ENCODE measurements around the gene CFAP157.

Gene CFAP157

GRCh38 chr9:127676638-127677037 is 30.1 kb upstream of the CFAP157 start:
- TF ChIP-seq PAX5 (IDR thresholded peaks at IDR 0.05; ENCODE audit: insufficient read depth, low read length, severe bottlenecking) (no peak), SPI1 (IDR thresholded peaks at IDR 0.05; ENCODE audit: low read depth, low read length) (no peak), POLR2A (IDR thresholded peaks at IDR 0.05; ENCODE audit: low read depth, low read length) (no peak), TAF1 (IDR thresholded peaks at IDR 0.05; ENCODE audit: low read depth, low read length) (no peak), POLR2AphosphoS5 (IDR thresholded peaks at IDR 0.05; ENCODE audit: low read depth, low read length) (no peak), POU2F2 (IDR thresholded peaks at IDR 0.05; ENCODE audit: low read depth, low read length) (no peak)
- DNase-seq (ENCODE audit: insufficient read length, low spot score) = no peak
- no peak for FAIRE-seq

- FAIRE-seq (no peak), DNase-seq (ENCODE audit: insufficient read length, low spot score) (no peak)
- TF ChIP-seq POU2F2 (IDR thresholded peaks at IDR 0.05; ENCODE audit: low read depth, low read length) (no peak), POLR2A (IDR thresholded peaks at IDR 0.05; ENCODE audit: low read depth, low read length) (no peak), SPI1 (IDR thresholded peaks at IDR 0.05; ENCODE audit: low read depth, low read length) (no peak), PAX5 (IDR thresholded peaks at IDR 0.05; ENCODE audit: insufficient read depth, low read length, severe bottlenecking) (no peak), POLR2AphosphoS5 (IDR thresholded peaks at IDR 0.05; ENCODE audit: low read depth, low read length) (no peak), TAF1 (IDR thresholded peaks at IDR 0.05; ENCODE audit: low read depth, low read length) (no peak)
Measured at GRCh38 chr9:127679506-127679905, 27.3 kb upstream of the CFAP157 start.

- FAIRE-seq = no peak
- TF ChIP-seq TAF1 (IDR thresholded peaks at IDR 0.05; ENCODE audit: low read depth, low read length) (no peak), POU2F2 (IDR thresholded peaks at IDR 0.05; ENCODE audit: low read depth, low read length) (no peak), POLR2A (IDR thresholded peaks at IDR 0.05; ENCODE audit: low read depth, low read length) (no peak), SPI1 (IDR thresholded peaks at IDR 0.05; ENCODE audit: low read depth, low read length) (no peak), PAX5 (IDR thresholded peaks at IDR 0.05; ENCODE audit: insufficient read depth, low read length, severe bottlenecking) (no peak), POLR2AphosphoS5 (IDR thresholded peaks at IDR 0.05; ENCODE audit: low read depth, low read length) (no peak)
- DNase-seq (ENCODE audit: insufficient read length, low spot score) = no peak
Measured at GRCh38 chr9:127680226-127680625, 26.6 kb upstream of the CFAP157 start.

- FAIRE-seq = no peak
- no peak for DNase-seq (ENCODE audit: insufficient read length, low spot score)
- TF ChIP-seq POLR2A (IDR thresholded peaks at IDR 0.05; ENCODE audit: low read depth, low read length) = no peak
- no peak for TF ChIP-seq SPI1 (IDR thresholded peaks at IDR 0.05; ENCODE audit: low read depth, low read length)
- no peak for TF ChIP-seq POLR2AphosphoS5 (IDR thresholded peaks at IDR 0.05; ENCODE audit: low read depth, low read length)
Measured at GRCh38 chr9:127680846-127681245, 25.9 kb upstream of the CFAP157 start.

GRCh38 chr9:127682351-127683136 is 24.2 kb upstream of the CFAP157 start:
- FAIRE-seq = no peak
- no peak for DNase-seq (ENCODE audit: insufficient read length, low spot score)

GRCh38 chr9:127683723-127684122 is 23.1 kb upstream of the CFAP157 start:
- no peak for FAIRE-seq
- DNase-seq (ENCODE audit: insufficient read length, low spot score) = no peak
- TF ChIP-seq TAF1 (IDR thresholded peaks at IDR 0.05; ENCODE audit: low read depth, low read length) = no peak
- no peak for TF ChIP-seq SPI1 (IDR thresholded peaks at IDR 0.05; ENCODE audit: low read depth, low read length)
- TF ChIP-seq POLR2A (IDR thresholded peaks at IDR 0.05; ENCODE audit: low read depth, low read length) = no peak
- TF ChIP-seq POLR2AphosphoS5 (IDR thresholded peaks at IDR 0.05; ENCODE audit: low read depth, low read length) = no peak
- no peak for TF ChIP-seq PAX5 (IDR thresholded peaks at IDR 0.05; ENCODE audit: insufficient read depth, low read length, severe bottlenecking)
- TF ChIP-seq POU2F2 (IDR thresholded peaks at IDR 0.05; ENCODE audit: low read depth, low read length) = no peak

More at GRCh38 chr9:127682351-127683136, 24.2 kb upstream of the CFAP157 start:
- TF ChIP-seq PAX5 (IDR thresholded peaks at IDR 0.05; ENCODE audit: insufficient read depth, low read length, severe bottlenecking) (no peak), POU2F2 (IDR thresholded peaks at IDR 0.05; ENCODE audit: low read depth, low read length) (no peak), POLR2A (IDR thresholded peaks at IDR 0.05; ENCODE audit: low read depth, low read length) (no peak), SPI1 (IDR thresholded peaks at IDR 0.05; ENCODE audit: low read depth, low read length) (no peak)

GRCh38 chr9:127684576-127684975 is 22.2 kb upstream of the CFAP157 start:
- DNase-seq (ENCODE audit: insufficient read length, low spot score) = no peak
- FAIRE-seq = no peak
- TF ChIP-seq POU2F2 (IDR thresholded peaks at IDR 0.05; ENCODE audit: low read depth, low read length) (no peak), POLR2AphosphoS5 (IDR thresholded peaks at IDR 0.05; ENCODE audit: low read depth, low read length) (no peak), SPI1 (IDR thresholded peaks at IDR 0.05; ENCODE audit: low read depth, low read length) (no peak), TAF1 (IDR thresholded peaks at IDR 0.05; ENCODE audit: low read depth, low read length) (no peak), PAX5 (IDR thresholded peaks at IDR 0.05; ENCODE audit: insufficient read depth, low read length, severe bottlenecking) (no peak), POLR2A (IDR thresholded peaks at IDR 0.05; ENCODE audit: low read depth, low read length) (no peak)

- no peak for DNase-seq (ENCODE audit: insufficient read length, low spot score)
- FAIRE-seq = no peak
- TF ChIP-seq SPI1 (IDR thresholded peaks at IDR 0.05; ENCODE audit: low read depth, low read length) (no peak), POLR2AphosphoS5 (IDR thresholded peaks at IDR 0.05; ENCODE audit: low read depth, low read length) (no peak), PAX5 (IDR thresholded peaks at IDR 0.05; ENCODE audit: insufficient read depth, low read length, severe bottlenecking) (no peak), POU2F2 (IDR thresholded peaks at IDR 0.05; ENCODE audit: low read depth, low read length) (no peak), POLR2A (IDR thresholded peaks at IDR 0.05; ENCODE audit: low read depth, low read length) (no peak), TAF1 (IDR thresholded peaks at IDR 0.05; ENCODE audit: low read depth, low read length) (no peak)
Measured at GRCh38 chr9:127686461-127687393, 20.1 kb upstream of the CFAP157 start.

- TF ChIP-seq PAX5 (IDR thresholded peaks at IDR 0.05; ENCODE audit: insufficient read depth, low read length, severe bottlenecking) = no peak
- TF ChIP-seq SPI1 (IDR thresholded peaks at IDR 0.05; ENCODE audit: low read depth, low read length) = no peak
- no peak for TF ChIP-seq POU2F2 (IDR thresholded peaks at IDR 0.05; ENCODE audit: low read depth, low read length)
- TF ChIP-seq POLR2A (IDR thresholded peaks at IDR 0.05; ENCODE audit: low read depth, low read length) = no peak
- TF ChIP-seq POLR2AphosphoS5 (IDR thresholded peaks at IDR 0.05; ENCODE audit: low read depth, low read length) = no peak
- TF ChIP-seq TAF1 (IDR thresholded peaks at IDR 0.05; ENCODE audit: low read depth, low read length) = no peak
- no peak for DNase-seq (ENCODE audit: insufficient read length, low spot score)
- no peak for FAIRE-seq
Measured at GRCh38 chr9:127689329-127690000, 17.3 kb upstream of the CFAP157 start.

Measured in GM12891 (cell line).